PC-9 (cell line): ENCODE data around the gene SPP1. TPM values are rescaled to one million over a fixed set of nuclear protein-coding genes. Genes with fewer than 3 reads are reported as not detected.

Source experiments
- BruUV-seq: library from RNA; stranded (reverse); fragments of 400-500 nt; replicated peaks from 2 replicates; lab custom pipeline; 2021; lab: Mats Ljungman, UMichigan
- CTCF ChIA-PET: fragments of 300-600 bp; sonication (Branson Sonifier 250); formaldehyde crosslinking; loops from one replicate; lab custom pipeline; 2022; ENCODE audit warnings: antibody characterized with exemption; lab: Charles Lee
- POLR2A ChIA-PET: fragments of 300-600 bp; sonication (Branson Sonifier 250); formaldehyde crosslinking; loops from one replicate; lab custom pipeline; 2022; ENCODE audit warnings: antibody characterized with exemption; ENCODE audit not compliant: unreplicated experiment; lab: Charles Lee
- DNase-seq, 2 experiments: peaks; one replicate each; pipeline versions ENCODE4 v3.0.0 to v3.0.0-alpha.2; 2015 to 2022; ENCODE audit warnings: mixed read lengths in 1 of 2
- H2AFZ ChIP-seq: fragments of 200-600 bp; sonication (generic); 2 replicates; pipeline ENCODE4 v1.8.1; 2017; ENCODE audit warnings: antibody characterized with exemption
- H3F3A ChIP-seq: fragments of 200-600 bp; sonication (generic); 2 replicates; pipeline ENCODE4 v1.8.1; 2017; ENCODE audit warnings: antibody characterized with exemption, mild to moderate bottlenecking, low read depth; ENCODE audit not compliant: insufficient read depth
- H3K27ac ChIP-seq: fragments of 200-600 bp; sonication (generic); 2 replicates; pipeline ENCODE4 v1.6.1; 2016; ENCODE audit warnings: mixed run types
- H3K27me3 ChIP-seq: fragments of 200-600 bp; sonication (generic); 2 replicates; pipeline ENCODE4 v1.6.1; 2016; ENCODE audit warnings: low read depth, mixed run types; ENCODE audit not compliant: insufficient read depth
- H3K36me3 ChIP-seq: fragments of 200-600 bp; sonication (generic); 2 replicates; pipeline ENCODE4 v1.6.1; 2016; ENCODE audit warnings: low read depth, mixed run types
- H3K4me1 ChIP-seq: fragments of 200-600 bp; sonication (generic); replicated peaks from 2 replicates; pipeline ENCODE4 v1.6.1; 2016; ENCODE audit warnings: mixed run types; ENCODE audit not compliant: insufficient read depth
- H3K4me2 ChIP-seq: fragments of 200-600 bp; sonication (generic); 2 replicates; pipeline ENCODE4 v1.6.1; 2017; ENCODE audit warnings: mixed run types
- H3K4me3 ChIP-seq: fragments of 200-600 bp; sonication (generic); 2 replicates; pipeline ENCODE4 v1.6.1; 2016; ENCODE audit warnings: mixed run types
- H3K79me2 ChIP-seq: fragments of 200-600 bp; sonication (generic); 2 replicates; pipeline ENCODE4 v1.6.1; 2017; ENCODE audit warnings: low read depth, mixed run types
- H3K9me2 ChIP-seq: fragments of 200-600 bp; sonication (generic); 2 replicates; pipeline ENCODE4 v1.8.1; 2017; ENCODE audit warnings: mild to moderate bottlenecking; ENCODE audit not compliant: insufficient read depth
- H3K9me3 ChIP-seq: fragments of 200-600 bp; sonication (generic); 2 replicates; pipeline ENCODE4 v1.8.1; 2016; ENCODE audit warnings: low read depth; ENCODE audit not compliant: insufficient read depth
- H4K20me1 ChIP-seq: fragments of 200-600 bp; sonication (generic); 2 replicates; pipeline ENCODE4 v1.8.1; 2017; ENCODE audit not compliant: insufficient read depth
- CTCF ChIP-seq: fragments of 200-600 bp; sonication (generic); conservative IDR thresholded peaks from 2 replicates; pipeline ENCODE4 v1.6.1; 2017; ENCODE audit warnings: mixed run types, antibody characterized with exemption, mild to moderate bottlenecking, moderate library complexity
- EZH2 ChIP-seq: fragments of 200-600 bp; sonication (generic); IDR thresholded peaks from 2 replicates; pipeline ENCODE4 v1.8.0; 2017; ENCODE audit warnings: antibody characterized with exemption, low read depth
- intact Hi-C: fragments of 100-400 bp; cut with micrococcal nuclease; formaldehyde crosslinking; loops from one replicate; pipeline ENCODE4 v1.10.0; 2022; ENCODE audit not compliant: unreplicated experiment
- total RNA-seq: library from RNA; stranded (reverse); gene quantifications from 2 replicates; pipeline ENCODE4 v1.2.3, GENCODE V29; 2021

The SPP1 gene
- total RNA-seq, 1 experiment from 2014 or later, result 212 TPM

GRCh38 chr4:88001871-88002270 is 26.4 kb downstream of the SPP1 start:
- Histone ChIP-seq H3F3A (no peaks in the 10 kb centered on the region), H3K27ac (no peak overlapping the region), H4K20me1 (no peaks in the 10 kb centered on the region), H3K36me3 (no peaks in the 10 kb centered on the region), H3K4me1 (no peaks in the 10 kb centered on the region), H3K79me2 (no peaks in the 10 kb centered on the region), H3K4me2 (no peak overlapping the region), H3K27me3 (no peaks in the 10 kb centered on the region), H3K9me3 (no peaks in the 10 kb centered on the region), H2AFZ (no peak overlapping the region), H3K9me2 (no peaks in the 10 kb centered on the region; the same call in 1 of the 2 replicates), H3K4me3 (no peak overlapping the region)
- no peak for DNase-seq
- ChIA-PET CTCF (no interaction called here), POLR2A (no interaction called here)
- BruUV-seq, result no TSS peak
- TF ChIP-seq EZH2 (no peak), CTCF (no peak)
- intact Hi-C loops, result no loop called here

GRCh38 chr4:88002786-88003185 is 27.3 kb downstream of the SPP1 start:
- no peaks in the 10 kb centered on the region; the same call in 1 of the 2 replicates for H3K9me2 ChIP-seq
- peak in 1 of 2 experiments; percentile 48 for DNase-seq
- no peaks in the 10 kb centered on the region for H3K36me3 ChIP-seq
- H3K27ac ChIP-seq, result no peak overlapping the region
- no peaks in the 10 kb centered on the region for H3K9me3 ChIP-seq
- no peaks in the 10 kb centered on the region for H3K79me2 ChIP-seq
- intact Hi-C loops, result no loop called here
- no peaks in the 10 kb centered on the region for H4K20me1 ChIP-seq
- BruUV-seq, result no TSS peak
- POLR2A ChIA-PET, result no interaction called here
- no peaks in the 10 kb centered on the region for H3K4me1 ChIP-seq
- H2AFZ ChIP-seq, result no peak overlapping the region
- H3K4me3 ChIP-seq, result no peak overlapping the region
- H3K4me2 ChIP-seq, result no peak overlapping the region
- no peaks in the 10 kb centered on the region for H3K27me3 ChIP-seq
- no peak for TF ChIP-seq CTCF
- TF ChIP-seq EZH2, result no peak
- CTCF ChIA-PET, result no interaction called here
- H3F3A ChIP-seq, result no peaks in the 10 kb centered on the region

DNA sequence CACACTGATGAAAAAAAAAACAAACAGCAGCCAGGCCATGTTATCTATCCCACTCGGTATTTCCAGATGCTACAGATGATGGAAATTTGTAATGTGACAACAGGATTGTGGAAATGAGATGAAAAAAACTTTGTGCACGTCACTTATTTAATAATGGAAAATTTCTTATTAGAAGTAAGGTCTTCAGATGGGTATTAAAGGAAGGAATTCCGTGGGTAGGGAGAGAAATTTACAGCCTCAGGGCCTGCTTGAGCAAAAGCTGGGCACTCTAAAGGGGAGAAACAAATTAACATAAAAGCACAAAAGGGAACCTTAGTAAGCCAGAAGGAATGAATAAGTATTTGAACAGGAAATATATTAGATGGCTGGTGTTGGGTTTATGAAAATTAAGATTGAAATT is 27.7 kb downstream of the SPP1 start:
- no peak overlapping the region for H3K4me2 ChIP-seq
- intact Hi-C loops, result no loop called here
- POLR2A ChIA-PET, result no interaction called here

More for the DNA sequence above, 27.7 kb downstream of the SPP1 start:
- Histone ChIP-seq H4K20me1 (no peaks in the 10 kb centered on the region), H3K9me3 (no peaks in the 10 kb centered on the region), H3K36me3 (no peaks in the 10 kb centered on the region), H2AFZ (no peak overlapping the region), H3F3A (no peaks in the 10 kb centered on the region), H3K27ac (no peak overlapping the region), H3K4me1 (no peaks in the 10 kb centered on the region), H3K4me3 (no peak overlapping the region), H3K79me2 (peaks cover under 1% of the 10 kb centered on the region; the same call in 1 of the 2 replicates), H3K9me2 (no peaks in the 10 kb centered on the region; the same call in 1 of the 2 replicates), H3K27me3 (no peaks in the 10 kb centered on the region)
- TF ChIP-seq CTCF, result no peak
- TF ChIP-seq EZH2, result no peak
- CTCF ChIA-PET, result no interaction called here
- BruUV-seq, result no TSS peak
- no peak for DNase-seq
